ENCODE results near the gene KCNK2. TPM values are rescaled to one million over a fixed set of nuclear protein-coding genes. Genes with fewer than 3 reads are reported as not detected.

The KCNK2 gene
- total RNA-seq, 4 donors from 2014 or later = 0.34 to 5.6 (median 3.9) TPM

DNA sequence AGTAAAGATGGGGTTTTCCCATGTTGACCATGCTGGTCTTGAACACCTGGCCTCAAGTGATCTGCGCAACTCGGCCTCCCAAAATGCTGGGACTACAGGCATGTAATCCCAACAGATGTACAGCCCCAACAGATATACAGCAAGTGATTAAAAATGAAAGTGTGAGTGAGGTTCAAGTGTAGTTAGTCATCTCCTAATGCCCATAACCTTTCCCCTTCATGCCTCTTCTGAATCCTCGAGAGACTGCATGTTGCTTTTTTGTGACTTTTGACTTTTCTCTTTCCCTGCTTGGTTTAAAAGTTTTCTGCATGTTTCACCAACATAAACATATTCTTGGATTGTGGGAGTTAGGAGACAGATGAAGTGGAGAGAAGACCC is 31.2 kb downstream of the KCNK2 start:
- H3K4me3 ChIP-seq (ENCODE audit: low read depth, poor library complexity, severe bottlenecking) = no peak overlapping the region
- WGBS, 2 donors = 80 to 84% methylated on average over 3 of the region's 3 CpGs
- intact Hi-C loops (cut with DNase I; ENCODE audit: low total_unique reads) = no loop called here
- TF ChIP-seq POLR2A (IDR thresholded peaks at IDR 0.05) = no peak
- TF ChIP-seq, protein P1, sequence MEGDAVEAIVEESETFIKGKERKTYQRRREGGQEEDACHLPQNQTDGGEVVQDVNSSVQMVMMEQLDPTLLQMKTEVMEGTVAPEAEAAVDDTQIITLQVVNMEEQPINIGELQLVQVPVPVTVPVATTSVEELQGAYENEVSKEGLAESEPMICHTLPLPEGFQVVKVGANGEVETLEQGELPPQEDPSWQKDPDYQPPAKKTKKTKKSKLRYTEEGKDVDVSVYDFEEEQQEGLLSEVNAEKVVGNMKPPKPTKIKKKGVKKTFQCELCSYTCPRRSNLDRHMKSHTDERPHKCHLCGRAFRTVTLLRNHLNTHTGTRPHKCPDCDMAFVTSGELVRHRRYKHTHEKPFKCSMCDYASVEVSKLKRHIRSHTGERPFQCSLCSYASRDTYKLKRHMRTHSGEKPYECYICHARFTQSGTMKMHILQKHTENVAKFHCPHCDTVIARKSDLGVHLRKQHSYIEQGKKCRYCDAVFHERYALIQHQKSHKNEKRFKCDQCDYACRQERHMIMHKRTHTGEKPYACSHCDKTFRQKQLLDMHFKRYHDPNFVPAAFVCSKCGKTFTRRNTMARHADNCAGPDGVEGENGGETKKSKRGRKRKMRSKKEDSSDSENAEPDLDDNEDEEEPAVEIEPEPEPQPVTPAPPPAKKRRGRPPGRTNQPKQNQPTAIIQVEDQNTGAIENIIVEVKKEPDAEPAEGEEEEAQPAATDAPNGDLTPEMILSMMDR (IDR thresholded peaks at IDR 0.05) = no peak
- DNase-seq (ENCODE audit: low spot score in 2 of 2) = no peak

DNA sequence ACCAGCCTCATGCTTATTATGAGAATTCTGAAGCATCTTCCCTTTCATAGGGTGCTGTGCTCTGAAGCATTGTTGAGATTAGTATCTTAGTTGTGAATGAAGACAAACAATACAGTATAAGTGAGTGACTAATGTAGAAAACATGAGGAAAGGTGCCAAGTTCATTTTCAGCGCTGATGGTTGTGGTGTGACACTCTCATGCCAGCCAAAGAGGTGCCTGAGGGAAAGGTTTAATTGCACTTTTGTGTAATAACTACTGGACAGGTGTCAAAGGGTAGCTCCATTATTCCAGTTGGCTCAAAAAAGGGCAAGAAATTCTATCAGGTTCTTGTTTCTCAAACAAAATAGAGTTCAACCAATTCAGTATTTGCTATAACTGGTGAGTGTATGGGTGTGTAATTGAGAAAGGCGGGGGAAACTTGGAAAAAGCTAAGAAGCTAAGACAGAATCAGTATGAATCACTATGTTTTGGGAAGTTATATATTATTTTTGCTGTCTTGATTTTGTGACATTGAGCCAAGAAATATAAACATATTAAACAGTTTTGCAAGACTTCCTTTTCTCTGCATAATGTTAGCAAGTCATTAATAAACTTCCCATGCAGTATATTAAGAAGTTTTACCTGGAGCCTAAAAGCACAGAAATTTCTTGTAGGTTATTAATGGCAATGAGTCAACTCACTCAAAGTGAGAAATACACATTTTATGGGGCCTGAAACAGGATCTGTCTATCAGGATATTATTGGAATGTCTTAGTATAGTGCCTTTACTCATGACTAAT is 31.8 kb downstream of the KCNK2 start:
- no peak for TF ChIP-seq POLR2A (IDR thresholded peaks at IDR 0.05)
- TF ChIP-seq, protein P1 (IDR thresholded peaks at IDR 0.05) = no peak
- no peak for DNase-seq (ENCODE audit: low spot score in 2 of 2)
- H3K4me3 ChIP-seq (ENCODE audit: low read depth, poor library complexity, severe bottlenecking) = no peak overlapping the region
- WGBS, 2 donors = 25 to 26% methylated on average over 2 of the region's 2 CpGs
- intact Hi-C loops (cut with DNase I; ENCODE audit: low total_unique reads) = no loop called here

DNA sequence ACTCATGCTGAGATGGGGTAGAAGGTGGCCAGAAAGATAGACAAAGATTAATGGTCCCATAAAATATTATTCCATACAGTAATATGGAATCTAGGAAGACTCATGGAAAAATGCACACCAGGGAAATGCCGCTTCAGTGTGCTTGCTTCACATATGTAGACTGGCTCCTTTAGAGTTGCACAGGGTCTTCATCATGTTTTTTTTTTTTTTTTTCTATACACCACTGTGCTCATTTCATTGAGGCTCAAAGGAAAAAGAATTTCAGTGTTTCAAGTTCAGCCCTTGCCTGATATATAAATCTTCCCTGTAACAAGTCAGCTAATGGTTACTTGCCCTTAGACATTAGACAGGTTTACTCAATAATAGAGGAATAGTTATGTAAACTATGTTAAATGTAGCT is 33.2 kb downstream of the KCNK2 start:
- intact Hi-C loops (cut with DNase I; ENCODE audit: low total_unique reads) = no loop called here
- no peak for DNase-seq (ENCODE audit: low spot score in 2 of 2)

DNA sequence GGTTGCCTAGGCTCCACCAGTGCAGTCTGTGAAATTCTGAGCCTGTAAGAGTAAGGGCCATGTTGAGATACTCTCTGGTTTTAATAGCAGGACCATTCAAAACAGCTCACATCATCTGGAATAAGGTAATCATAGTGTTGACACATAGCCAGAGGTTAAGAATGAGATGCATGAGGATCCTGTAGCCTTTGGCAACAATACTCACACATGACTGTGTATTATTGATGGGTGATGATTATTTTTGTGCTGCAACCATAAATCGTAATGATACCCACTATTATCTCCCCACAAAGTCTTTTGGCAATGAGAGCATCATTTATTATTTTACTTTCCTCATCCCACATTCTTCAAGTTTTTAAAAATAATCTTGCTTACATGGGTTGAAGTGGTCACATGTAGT is 35.5 kb downstream of the KCNK2 start:
- H3K4me3 ChIP-seq (ENCODE audit: low read depth, poor library complexity, severe bottlenecking) = no peak overlapping the region
- DNase-seq (ENCODE audit: low spot score in 2 of 2) = no peak
- intact Hi-C loops (cut with DNase I; ENCODE audit: low total_unique reads) = no loop called here
- 50 to 58% methylated on average over 1 of the region's 1 CpG for WGBS, 2 donors
- TF ChIP-seq, protein P1 (IDR thresholded peaks at IDR 0.05) = no peak
- TF ChIP-seq POLR2A (IDR thresholded peaks at IDR 0.05) = no peak

More for the DNA sequence above, 33.2 kb downstream of the KCNK2 start:
- no peak overlapping the region for H3K4me3 ChIP-seq (ENCODE audit: low read depth, poor library complexity, severe bottlenecking)
- WGBS, 2 donors = 98 to 100% methylated on average over 1 of the region's 1 CpG
- TF ChIP-seq, protein P1 (IDR thresholded peaks at IDR 0.05) = no peak
- TF ChIP-seq POLR2A (IDR thresholded peaks at IDR 0.05) = no peak

DNA sequence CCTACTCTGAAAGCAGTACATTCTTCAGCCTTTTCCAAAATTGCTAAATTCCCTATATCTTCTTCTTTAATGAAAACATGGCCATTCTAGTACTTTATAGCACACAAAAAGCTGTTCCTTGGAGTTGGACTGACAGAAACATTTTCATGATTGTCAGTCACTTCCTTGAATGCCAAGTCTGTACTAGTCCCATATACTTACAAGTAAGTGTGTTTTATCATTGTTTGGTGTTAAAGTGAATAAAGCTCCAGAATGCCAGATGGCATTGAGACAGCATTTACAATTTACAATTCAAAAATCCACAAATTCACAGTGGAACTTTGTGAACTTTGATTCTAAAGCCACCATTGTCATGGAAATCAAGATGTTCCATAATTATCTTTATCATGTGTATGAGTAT is 36.5 kb downstream of the KCNK2 start:
- DNase-seq (ENCODE audit: low spot score in 2 of 2) = no peak
- intact Hi-C loops (cut with DNase I; ENCODE audit: low total_unique reads) = no loop called here
- H3K4me3 ChIP-seq (ENCODE audit: low read depth, poor library complexity, severe bottlenecking) = no peak overlapping the region
- TF ChIP-seq, protein P1 (IDR thresholded peaks at IDR 0.05) = no peak
- TF ChIP-seq POLR2A (IDR thresholded peaks at IDR 0.05) = no peak

All from lower leg skin (tissue), 4 donors.